GM19043 (cell line): ENCODE measurements around the gene FKBP11.
A peak's percentile ranks its signal among the peaks of the same experiment; 100 is the strongest.
"Not testable (repeated sequence)": the region's sequence is repeated elsewhere in the genome, so short reads cannot be mapped to it uniquely, and the experiment has no call there.

Source experiments
- ATAC-seq: cut with Tn5 transposase; IDR thresholded peaks from one replicate; pipeline ENCODE4 v1.9.1; 2021; ENCODE audit warnings: low read depth; ENCODE audit not compliant: unreplicated experiment

Gene FKBP11

DNA sequence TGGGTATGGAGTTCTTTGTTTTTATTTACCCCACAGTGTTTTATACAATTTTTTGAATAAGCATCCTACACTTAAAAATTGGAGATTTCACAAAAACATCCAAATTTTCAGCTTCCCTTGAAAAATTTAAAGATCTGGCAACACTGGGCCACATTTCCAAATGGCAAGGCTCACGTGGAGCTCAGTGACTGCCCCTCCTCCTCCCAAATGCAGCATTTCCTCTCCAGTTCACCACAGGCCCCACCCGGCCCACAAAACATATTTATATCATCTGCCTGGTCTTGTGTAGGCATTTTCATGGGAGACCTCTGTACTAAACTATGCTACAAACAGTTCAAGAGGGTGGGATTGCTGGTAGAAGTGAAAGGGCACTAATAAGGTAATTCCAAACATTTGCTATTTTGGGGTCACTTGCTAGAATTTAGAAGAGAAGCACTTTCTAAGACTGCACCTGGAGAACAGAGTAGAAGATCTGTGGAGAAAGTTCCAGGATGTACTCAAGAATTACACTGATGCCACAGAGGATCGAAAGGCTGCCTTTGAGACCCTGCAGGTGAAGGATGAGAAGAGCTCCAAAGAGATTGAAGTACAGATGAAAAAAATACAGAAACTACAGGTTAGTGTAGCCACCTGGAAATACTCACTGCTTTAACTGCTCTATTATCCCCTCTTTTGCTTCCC, 7.3 kb downstream of the FKBP11 start:
- no peak for ATAC-seq

DNA sequence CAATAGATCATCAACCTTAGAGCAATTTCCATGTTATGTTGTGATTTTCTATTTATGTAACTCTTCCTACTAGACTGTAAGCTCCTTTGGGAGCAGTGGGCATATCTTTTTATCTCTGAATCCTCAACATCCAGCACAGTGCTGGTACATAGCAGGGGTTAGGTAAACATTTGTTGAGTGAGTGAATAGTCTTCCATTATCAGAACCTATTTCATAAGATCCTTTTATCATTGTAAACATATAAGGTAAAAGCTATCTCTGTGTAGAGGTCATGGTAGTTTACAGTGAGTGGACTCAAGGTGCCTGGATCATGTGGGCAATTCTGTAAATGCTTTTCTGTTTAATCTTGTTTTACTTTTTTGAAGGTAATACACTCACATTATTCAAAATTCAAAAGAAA, 15.1 kb downstream of the FKBP11 start:
- no peak for ATAC-seq

DNA sequence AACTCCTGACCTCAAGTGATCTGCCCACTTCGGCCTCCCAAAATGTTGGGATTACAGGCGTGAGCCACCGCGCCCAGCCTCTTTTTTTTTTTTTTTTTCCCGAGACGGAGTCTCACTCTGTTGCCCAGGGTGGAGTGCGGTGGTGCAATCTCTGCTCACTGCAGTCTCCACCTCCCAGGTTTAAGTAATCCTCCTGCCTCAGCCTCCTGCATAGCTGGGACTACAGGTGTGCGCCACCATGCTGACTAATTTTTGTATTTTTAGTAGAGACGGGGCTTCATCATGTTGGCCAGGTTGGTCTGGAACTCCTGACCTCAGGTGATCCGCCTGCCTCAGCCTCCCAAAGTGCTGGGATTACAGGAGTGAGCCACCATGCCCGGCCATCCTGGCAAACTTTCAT, 15.6 kb downstream of the FKBP11 start:
- not testable (repeated sequence) for ATAC-seq

DNA sequence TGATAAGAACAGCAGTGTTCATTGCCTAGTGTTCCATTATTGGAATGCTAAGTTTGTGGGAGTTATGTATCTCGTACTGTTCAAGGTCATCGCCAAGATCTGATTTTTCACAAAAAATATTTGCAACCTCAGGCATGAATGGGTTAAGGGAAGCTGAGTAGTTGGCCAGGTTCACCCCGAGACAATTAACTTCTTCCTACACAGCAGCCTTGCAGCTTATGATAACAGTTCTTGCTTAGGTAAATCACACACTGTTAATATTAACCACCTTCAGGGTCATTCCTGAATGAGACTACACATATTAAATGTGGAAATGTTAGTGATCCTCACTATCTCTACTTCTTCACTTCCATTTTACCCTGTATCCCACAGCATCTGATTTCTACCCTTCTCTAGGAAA, 18.0 kb downstream of the FKBP11 start:
- ATAC-seq: no peak

DNA sequence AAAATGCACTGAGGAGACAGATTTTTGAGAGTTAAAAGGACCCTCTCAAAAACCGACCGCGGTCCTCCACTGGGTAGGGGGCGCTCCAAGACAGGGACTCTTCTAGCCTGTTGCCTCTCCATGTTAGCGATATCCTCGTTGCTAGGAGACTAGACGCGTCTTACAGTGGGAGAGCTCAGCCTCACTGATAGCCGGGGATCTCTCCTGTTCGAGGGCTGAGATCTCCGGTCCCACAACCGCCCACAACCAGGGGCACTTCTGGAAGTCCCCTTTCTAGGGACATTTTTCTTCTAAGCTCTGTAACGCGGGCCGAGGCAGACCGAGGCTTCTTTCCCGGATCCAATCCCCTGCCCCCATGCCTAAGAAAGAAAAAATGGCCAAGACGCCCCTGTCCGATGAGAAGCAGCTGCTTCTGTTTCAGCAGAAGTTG, 21.3 kb downstream of the FKBP11 start:
- peak; percentile 75 for ATAC-seq

DNA sequence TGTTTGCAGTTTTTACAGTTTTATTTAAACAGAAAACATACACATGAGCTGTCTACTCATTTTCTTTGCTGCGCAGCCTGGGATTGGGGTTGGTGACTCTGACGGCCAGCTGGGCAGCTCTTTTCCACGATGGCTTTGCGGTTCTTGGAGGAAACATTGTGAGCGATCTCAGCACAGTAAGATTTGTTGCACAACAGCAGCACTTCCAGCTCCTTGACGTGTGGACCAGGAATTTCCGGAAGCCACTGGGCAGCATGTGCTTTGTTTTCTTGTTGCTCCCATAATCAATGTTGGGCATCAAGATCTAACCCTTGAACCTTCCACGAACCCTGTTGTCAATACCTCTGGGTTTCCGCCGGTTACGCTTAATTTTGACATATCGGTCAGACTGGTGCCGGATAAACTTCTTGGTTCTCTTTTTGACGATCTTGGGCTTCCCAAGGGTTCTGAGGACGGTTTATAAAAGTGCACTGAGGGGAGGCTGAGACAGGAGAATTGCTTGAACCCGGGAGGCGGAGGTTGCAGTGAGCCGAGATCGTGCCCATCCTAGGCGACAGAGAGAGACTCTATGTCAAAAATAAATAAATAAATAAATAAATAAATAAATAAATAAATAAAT, 21.8 kb downstream of the FKBP11 start:
- ATAC-seq: no peak

DNA sequence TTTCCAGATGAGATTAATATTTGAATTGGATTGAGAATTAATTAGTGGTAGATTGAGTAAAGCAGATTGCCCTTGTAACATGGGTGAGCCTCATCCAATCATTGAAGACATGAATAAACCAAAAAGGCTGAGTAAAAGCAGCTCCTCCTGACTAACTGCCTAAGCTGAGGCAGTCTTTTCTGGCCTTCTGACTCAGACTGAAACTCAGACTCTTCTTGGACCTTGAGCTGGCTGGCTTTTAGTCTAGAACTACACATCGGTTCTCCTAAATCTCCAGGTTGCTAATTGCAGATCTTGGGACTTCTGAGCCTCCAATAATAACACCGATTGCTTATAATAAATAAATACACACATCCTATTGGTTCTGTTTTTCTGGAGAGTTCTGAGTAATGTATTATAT, 24.0 kb downstream of the FKBP11 start:
- ATAC-seq: no peak

DNA sequence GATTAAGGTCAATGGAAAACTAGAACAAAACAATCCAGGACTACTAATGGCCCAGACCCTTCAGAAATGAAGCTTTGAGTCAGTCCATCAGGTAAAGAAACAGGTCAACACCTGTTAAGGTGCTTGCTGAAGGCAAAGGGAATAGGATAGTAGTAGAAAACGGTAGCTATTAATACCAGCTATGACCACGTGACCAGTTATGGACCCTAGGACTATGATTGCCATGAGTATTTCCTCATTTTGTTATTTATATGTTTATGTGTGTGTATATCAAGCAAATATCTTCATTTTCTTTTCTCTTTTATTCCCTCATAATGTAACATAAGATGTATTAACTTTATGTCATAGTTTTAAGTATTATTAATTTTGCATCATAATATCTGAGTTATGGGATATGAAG, 25.6 kb downstream of the FKBP11 start:
- ATAC-seq: no peak

DNA sequence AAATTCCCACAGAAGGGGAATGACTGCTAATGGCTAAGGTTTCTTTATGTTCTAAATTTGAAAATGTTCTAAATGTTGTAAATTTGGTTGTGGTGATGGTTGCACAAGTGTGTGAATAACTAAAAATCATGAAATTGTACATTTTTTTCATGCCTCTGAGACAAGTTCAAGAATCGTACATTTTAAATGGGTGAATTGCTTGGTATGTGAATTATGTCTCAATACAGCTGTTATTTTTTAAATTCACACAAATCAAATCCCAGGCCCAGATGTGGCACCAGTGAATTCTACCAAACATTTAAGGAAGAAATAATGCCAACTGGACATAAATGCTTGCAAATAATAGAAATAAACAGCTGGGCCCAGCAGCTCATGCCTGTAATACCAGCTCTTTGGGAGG, 31.0 kb downstream of the FKBP11 start:
- ATAC-seq: no peak

DNA sequence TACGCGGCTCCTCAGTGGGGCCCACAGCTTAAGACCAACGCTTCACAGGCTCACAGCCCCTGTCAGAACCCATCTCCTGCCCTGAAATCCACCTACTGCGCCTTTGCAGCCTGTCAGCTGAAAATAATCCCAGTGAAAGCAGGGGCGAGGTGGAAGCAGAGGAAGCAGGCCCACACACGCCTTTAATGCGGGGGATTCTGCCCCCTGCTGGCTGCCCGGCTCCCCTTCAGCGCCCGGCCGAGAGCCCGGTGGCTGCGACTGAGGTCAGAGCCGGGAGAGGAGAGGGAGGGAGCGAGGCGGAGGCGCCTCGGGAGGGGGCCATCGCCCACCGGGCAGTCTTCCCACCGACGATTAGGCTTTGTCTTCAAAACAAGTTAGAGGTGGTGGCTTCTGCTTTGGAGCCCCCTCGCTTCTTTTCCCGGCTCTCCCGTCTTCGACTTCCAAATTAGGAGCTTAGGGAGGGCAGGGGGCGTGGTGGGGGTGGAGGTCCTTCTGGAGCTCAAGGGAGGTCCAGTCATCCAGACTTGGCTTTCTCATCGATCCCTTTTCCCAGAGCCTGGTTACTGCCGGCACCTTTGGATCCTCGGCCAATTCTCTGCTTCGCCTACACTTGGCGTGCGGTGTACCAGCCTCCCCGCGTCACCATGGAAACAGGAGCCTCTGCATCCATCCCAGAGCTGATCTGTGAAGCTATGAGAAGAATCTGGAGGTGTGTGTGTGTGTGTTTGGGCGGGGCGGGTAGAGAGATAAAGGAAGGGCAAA, 34.5 kb downstream of the FKBP11 start:
- ATAC-seq: no peak

DNA sequence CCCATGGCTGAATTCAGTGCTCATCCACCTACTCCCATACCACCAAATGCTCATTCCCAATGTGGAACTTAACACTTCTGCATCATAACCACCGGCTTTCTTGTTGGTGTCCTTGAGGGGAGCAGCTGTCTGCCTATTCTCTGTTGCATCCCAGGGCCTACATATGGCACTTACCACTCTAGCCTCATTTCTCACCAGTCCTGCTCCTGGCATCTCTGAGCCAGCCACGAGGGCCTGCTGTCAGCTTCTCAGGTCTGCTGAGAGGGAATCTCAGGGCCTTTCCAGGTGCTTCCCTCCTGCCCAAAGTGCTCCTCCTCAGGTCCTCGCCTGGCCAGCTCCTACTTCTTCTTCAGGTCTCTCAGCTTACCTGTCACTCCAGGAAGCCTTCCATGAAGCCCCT, 35.6 kb downstream of the FKBP11 start:
- no peak for ATAC-seq

DNA sequence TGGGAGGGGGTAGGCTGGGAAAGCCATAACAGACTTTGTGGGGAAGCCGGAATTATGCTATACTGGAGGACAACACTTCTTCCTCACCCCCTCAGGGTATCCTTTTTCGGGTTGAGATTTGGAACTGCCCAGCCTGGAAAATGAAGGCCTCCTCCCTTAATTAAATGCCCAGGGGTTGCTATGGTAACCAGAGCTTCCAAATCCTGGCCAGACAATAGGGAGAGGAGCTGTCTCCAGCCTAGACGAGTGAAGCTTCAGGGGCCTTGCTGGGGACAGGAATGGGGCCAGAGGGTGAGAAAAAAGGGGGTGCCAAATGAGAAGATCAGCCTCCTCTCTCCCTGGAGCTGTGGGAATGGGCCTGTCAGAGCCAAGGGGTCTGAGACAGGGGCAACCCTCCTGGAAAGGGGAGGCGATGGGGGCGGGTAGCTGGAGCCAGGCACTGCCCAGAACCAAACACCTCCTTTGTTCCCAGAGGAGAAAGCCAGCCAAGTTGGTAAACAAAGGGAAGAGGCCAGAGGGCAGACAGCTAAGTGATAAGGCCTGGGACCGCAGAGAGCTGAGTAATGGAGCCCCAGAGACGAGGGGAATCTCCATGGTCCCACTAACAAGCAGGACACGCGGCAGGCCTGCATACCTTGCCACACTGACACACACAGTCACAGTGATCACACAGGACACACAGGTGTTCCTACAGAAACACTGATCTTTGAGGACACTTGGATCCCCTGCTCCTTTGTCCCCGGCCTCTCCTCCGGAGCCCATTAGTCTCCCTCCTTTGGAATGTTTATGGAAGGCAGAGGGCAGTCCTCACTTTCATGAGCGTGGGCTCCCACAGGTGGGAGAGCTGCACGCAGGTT, 41.8 kb downstream of the FKBP11 start:
- no peak for ATAC-seq

DNA sequence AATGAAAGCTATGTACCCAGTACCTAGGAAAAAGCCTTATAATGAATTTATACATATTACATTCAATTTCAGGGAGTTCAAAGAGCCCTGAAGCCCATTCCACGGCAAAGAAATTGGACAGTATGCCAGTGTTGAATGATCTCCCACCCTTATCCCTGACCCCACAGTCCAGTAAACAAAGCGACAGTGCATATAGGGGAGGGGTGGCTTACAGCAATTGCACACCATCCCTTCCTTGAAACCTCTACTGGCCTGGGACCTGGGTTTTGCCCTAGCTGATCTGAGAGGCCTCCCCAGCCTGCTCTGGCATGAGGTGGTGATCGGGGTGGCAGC, 42.4 kb downstream of the FKBP11 start:
- ATAC-seq: no peak

DNA sequence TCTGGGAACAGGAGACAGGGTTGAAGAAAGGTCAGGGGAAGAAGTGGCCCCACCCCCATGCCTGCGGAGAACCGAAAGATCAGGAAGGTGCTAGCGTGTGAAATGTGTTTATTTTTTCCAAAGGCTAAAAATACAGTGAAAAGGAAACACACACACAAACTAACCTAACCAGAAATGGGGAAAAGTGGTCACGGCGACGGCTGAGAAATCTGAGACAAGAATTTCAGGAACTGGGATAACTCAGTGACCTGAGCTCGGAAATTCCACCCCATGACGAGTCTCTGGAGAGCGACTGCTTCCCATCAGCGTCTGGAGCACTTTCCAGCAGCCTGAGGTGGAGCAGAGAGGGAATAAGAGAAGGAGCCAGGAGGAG, 43.0 kb downstream of the FKBP11 start:
- no peak for ATAC-seq

DNA sequence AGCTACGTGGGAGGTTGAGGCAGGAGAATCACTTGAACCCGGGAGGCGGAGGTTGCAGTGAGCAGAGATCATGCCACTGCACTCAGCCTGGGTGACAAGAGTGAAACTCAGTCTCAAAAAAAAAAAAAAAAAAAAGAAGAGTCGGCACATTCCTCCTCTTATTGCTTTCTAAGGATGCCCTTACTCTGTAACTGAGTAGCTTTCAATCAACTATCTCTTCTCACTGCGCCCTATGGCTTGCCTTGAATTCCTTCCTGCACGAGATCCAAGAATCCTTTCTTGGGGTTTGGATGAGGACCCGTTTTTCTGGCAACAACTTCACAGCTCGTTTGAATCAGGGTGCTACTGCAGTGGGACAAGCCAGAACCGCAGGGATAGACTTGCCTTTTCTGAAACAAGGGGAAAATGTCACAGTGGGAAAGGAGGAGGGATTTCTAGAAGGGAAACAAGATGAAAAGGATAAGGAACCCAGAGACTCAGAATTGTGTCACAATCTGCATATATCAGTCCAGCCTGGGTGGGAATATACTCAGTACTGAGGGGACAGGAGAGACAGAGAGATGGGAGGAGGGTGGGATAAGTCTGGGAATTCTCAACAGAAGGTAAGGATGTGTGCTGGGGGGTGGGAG, 43.5 kb downstream of the FKBP11 start:
- ATAC-seq: no peak

DNA sequence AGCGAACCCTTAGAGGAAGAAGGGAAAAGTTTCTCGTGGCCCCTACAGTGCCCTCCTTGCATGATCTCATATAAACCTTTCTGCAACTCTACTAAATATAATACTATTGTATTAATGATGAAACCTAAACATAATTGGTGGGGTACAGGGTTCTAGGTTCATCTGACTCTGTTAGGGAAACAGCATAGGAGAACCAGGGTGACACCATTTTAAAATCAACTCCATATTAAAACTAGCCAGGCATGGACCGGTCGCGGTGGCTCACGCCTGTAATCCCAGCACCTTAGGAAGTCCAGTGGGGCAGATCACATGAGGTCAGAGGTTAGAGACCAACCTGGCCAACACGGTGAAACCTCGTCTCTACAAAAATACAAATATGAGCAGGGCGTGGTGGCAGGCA, 44.6 kb downstream of the FKBP11 start:
- ATAC-seq: no peak

DNA sequence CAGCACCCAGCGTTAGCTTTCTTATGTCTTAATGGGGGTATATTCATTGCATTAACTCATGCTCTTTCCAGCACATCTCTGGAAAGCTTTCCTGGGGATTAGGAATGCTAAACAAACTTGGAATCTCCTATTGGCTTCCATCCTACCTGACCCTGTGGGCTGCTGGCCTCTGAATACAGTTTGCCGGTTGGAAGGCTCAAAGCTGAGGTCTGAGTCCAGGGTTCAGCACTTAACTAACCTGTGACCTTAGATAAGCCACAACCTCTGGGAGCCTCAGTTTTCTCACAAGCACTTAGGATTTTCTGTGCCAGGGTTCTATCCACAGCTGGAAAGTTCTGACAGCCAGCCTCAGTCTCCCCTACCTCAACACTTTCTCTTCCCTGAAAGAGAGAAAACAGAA, 46.7 kb downstream of the FKBP11 start:
- ATAC-seq: no peak

DNA sequence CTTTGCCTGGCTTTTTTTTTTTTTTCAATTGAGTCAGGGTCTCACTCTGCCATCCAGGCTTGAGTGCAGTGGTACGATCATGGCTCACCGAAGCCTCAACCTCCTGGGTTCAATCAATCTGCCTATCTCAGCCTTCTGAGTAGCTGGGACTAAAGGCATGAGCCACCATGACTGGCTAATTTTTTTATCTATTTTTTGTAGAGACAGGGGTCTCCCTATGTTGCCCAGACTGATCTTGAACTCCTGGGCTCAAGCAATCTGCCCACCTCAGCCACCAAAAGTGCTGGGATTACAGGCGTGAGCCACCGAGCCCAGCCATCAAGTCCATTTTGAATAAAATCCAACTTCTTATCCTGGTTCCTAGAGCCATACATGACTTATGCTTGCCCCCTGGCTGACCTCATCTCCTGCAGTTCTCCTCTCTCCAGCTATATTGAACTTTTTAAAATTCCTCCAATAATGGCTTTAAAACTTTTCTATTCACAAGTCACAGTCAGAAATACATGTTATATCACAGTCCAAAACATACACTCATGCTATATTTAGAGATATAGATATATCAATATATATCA, 49.3 kb downstream of the FKBP11 start:
- ATAC-seq: no peak

DNA sequence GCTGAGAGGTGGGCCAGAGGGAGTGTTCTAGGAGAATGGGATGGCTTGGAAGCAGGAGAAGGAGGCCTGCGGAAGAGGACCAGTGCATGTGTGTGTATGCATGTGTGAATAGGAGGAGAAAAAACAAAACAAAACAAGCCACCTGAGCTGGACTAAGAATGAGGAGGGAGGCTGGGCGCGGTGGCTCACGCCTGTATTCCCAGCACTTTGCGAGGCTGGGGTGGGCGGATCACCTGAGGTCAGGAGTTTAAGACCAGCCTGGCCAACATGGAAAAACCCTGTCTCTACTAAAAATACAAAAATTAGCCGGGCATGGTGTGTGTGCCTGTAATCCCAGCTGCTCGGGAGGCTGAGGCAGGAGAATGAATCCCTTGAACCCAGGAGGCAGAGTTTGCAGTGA, 51.8 kb downstream of the FKBP11 start:
- not testable (repeated sequence) for ATAC-seq

DNA sequence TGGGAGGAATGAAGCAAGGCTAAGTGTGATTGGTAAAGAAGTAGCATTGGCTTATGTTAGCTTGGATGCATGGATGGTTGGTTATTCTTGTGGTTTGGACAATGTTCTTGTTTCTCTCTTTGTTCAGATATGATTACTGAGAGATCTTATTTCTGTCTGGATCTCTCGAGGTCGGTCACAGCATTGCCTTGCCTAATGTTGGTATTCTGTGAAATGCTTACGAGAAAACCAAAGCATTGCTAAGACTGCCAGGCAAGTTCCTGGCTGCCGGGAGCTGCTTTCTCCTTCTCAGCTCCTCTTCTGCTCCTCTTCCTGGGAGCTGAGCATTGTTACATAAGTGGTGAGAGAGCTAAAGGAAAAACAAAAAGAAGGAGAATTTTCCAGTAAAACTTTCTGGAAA, 52.2 kb downstream of the FKBP11 start:
- ATAC-seq: no peak
